ENCODE data around the gene CARMIL1. TPM values are rescaled to one million over a fixed set of nuclear protein-coding genes. Genes with fewer than 3 reads are reported as not detected.

The CARMIL1 gene
- total RNA-seq, 4 donors from 2014 or later, result 6.2 to 17.2 (median 11.5) TPM

DNA sequence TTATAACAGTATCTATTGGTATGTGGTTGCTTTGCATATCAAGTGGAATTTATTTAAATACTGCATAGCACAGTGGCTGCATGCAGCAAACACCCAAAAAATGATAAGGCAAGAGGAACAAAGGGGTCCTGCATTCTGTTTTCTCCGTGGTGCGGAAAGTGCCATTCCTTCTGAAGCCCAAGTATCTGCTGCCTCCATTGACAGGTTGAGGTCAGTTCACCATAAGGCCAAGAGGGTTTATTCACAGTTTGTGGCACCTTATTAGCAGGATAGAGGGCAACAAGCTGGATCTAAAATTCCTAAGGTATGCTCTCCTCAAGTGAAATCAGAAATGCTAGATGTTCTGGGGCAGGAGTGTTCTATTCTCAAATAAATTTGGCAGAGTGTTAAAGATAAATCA is 9.3 kb downstream of the CARMIL1 start:
- no peak overlapping the region for H3K4me3 ChIP-seq
- no peak overlapping the region for H3K27ac ChIP-seq
- H3K9me3 ChIP-seq, result no peaks in the 10 kb centered on the region
- peaks cover 1% of the 10 kb centered on the region for H3K27me3 ChIP-seq
- no peaks in the 10 kb centered on the region for H3K4me1 ChIP-seq
- no peaks in the 10 kb centered on the region for H3K36me3 ChIP-seq
- TF ChIP-seq EP300 (IDR thresholded peaks at IDR 0.05) (no peak), POLR2AphosphoS5 (IDR thresholded peaks at IDR 0.05) (no peak), POLR2A (IDR thresholded peaks at IDR 0.05) (no peak)
- TF ChIP-seq, protein P1, sequence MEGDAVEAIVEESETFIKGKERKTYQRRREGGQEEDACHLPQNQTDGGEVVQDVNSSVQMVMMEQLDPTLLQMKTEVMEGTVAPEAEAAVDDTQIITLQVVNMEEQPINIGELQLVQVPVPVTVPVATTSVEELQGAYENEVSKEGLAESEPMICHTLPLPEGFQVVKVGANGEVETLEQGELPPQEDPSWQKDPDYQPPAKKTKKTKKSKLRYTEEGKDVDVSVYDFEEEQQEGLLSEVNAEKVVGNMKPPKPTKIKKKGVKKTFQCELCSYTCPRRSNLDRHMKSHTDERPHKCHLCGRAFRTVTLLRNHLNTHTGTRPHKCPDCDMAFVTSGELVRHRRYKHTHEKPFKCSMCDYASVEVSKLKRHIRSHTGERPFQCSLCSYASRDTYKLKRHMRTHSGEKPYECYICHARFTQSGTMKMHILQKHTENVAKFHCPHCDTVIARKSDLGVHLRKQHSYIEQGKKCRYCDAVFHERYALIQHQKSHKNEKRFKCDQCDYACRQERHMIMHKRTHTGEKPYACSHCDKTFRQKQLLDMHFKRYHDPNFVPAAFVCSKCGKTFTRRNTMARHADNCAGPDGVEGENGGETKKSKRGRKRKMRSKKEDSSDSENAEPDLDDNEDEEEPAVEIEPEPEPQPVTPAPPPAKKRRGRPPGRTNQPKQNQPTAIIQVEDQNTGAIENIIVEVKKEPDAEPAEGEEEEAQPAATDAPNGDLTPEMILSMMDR (IDR thresholded peaks at IDR 0.05), result no peak
- ATAC-seq, result no peak
- 92 to 100% methylated on average over 2 of the region's 2 CpGs for WGBS, 2 donors (ENCODE audit: low coverage in 1 of 2)

DNA sequence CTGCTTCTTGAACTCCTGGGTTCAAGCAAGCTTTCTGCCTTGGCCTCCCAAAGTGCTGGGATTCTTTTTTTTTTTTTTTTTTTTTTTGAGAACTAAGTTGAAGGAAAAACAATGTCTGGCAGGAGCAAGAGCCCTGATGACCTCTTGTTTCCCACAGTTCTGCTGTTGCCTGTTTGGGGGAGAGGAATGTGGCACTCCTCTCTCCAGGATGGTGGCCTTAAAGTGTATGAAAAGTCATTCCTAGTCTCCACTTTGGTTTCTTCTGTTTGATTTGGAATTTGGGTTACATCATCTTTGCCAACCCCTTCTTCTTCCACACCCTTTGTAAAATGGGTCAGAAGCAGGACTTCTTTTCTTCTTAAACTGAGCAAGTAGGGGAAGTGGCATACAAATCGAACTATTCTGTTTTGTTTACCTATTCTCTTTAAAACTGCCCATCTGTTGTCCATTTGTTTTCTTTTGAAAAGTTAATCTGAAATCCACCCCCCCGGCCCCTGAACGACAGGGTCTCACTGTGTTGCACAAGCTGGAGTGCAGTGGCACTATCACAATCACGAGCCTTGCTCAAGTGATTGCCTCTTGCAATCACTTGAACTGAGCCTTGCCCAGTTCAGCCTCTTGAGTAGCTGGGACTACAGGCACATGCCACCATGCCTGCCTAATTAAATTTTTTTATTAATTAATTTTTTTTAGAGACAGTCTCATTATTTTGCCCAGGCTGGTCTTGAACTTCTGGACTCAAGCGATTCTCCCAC is 11.3 kb downstream of the CARMIL1 start:
- peak; percentile 34 for ATAC-seq
- Histone ChIP-seq H3K27me3 (peaks cover 8% of the 10 kb centered on the region), H3K4me1 (peaks cover 0 to 2% (median 0%) of the 10 kb centered on the region in 3 donors), H3K36me3 (no peaks in the 10 kb centered on the region), H3K4me3 (no peak overlapping the region), H3K9me3 (no peaks in the 10 kb centered on the region), H3K27ac (peak overlapping the region in 1 of 4 donors; percentile 11)
- no peak for TF ChIP-seq EP300 (IDR thresholded peaks at IDR 0.05)
- TF ChIP-seq POLR2AphosphoS5 (IDR thresholded peaks at IDR 0.05), result no peak
- 44 to 68% methylated on average over 3 to 5 of the region's 5 CpGs for WGBS, 2 donors (ENCODE audit: low coverage in 1 of 2)

DNA sequence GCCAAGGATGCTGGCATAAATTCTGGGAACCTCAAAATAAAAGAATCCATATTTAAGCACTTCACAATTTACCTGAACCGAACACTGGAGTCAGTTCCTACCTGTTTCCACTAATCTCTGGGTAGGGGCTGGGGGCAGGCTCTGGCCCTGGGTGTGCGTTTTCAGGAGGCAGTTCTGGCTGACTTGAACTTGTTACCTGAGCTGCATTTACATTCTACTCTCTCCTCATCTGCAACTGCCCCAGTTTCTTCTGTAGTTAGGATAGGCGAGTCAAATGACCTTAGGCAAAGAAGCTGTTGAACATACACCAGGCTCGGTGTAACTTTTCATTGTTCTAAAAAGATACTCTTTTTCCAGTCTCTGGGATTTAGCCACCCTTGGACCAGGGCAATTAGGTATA is 13.2 kb downstream of the CARMIL1 start:
- H3K9me3 ChIP-seq, result no peaks in the 10 kb centered on the region
- WGBS, 2 donors (ENCODE audit: low coverage in 1 of 2), result 81 to 96% methylated on average over 2 to 4 of the region's 4 CpGs
- ATAC-seq, result no peak
- H3K27ac ChIP-seq, result no peak overlapping the region
- H3K4me3 ChIP-seq, result no peak overlapping the region
- H3K36me3 ChIP-seq, result no peaks in the 10 kb centered on the region
- H3K27me3 ChIP-seq, result peaks cover 8% of the 10 kb centered on the region
- TF ChIP-seq POLR2AphosphoS5 (IDR thresholded peaks at IDR 0.05) (no peak), POLR2A (IDR thresholded peaks at IDR 0.05) (no peak), EP300 (IDR thresholded peaks at IDR 0.05) (no peak)
- TF ChIP-seq, protein P1 (IDR thresholded peaks at IDR 0.05), result no peak
- H3K4me1 ChIP-seq, result peaks cover 0 to 14% (median 0%) of the 10 kb centered on the region in 3 donors

DNA sequence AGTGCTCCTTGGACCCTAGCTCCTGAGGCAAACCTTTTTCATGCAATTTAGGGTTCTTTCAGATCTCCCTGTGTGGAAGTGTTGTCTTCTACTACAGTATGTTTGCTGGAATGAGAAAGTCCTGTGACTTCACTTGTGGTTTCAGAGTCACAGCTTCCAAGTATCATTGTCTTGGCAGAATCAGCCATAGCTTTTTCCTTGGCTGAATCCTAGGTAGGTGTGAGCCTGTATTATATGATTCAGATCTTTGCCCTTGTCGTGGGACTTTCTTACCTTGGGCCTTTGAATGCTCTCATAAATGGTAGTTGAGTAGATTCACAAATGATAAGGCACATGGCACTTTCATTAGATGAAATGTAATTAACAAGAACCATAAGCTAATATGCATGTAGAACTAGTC is 16.5 kb downstream of the CARMIL1 start:
- Histone ChIP-seq H3K9me3 (no peaks in the 10 kb centered on the region), H3K36me3 (no peaks in the 10 kb centered on the region), H3K27me3 (peaks cover 8% of the 10 kb centered on the region), H3K4me1 (peaks cover 0 to 28% (median 4%) of the 10 kb centered on the region in 3 donors), H3K4me3 (no peak overlapping the region), H3K27ac (peak overlapping the region; percentile 27 to 78 (median 69))
- WGBS, 2 donors (ENCODE audit: low coverage in 1 of 2), result 50 to 71% methylated on average over 1 of the region's 1 CpG
- no peak for ATAC-seq
- no peak for TF ChIP-seq POLR2AphosphoS5 (IDR thresholded peaks at IDR 0.05)
- TF ChIP-seq POLR2A (IDR thresholded peaks at IDR 0.05), result no peak
- TF ChIP-seq EP300 (IDR thresholded peaks at IDR 0.05), result no peak
- TF ChIP-seq, protein P1 (IDR thresholded peaks at IDR 0.05), result no peak

DNA sequence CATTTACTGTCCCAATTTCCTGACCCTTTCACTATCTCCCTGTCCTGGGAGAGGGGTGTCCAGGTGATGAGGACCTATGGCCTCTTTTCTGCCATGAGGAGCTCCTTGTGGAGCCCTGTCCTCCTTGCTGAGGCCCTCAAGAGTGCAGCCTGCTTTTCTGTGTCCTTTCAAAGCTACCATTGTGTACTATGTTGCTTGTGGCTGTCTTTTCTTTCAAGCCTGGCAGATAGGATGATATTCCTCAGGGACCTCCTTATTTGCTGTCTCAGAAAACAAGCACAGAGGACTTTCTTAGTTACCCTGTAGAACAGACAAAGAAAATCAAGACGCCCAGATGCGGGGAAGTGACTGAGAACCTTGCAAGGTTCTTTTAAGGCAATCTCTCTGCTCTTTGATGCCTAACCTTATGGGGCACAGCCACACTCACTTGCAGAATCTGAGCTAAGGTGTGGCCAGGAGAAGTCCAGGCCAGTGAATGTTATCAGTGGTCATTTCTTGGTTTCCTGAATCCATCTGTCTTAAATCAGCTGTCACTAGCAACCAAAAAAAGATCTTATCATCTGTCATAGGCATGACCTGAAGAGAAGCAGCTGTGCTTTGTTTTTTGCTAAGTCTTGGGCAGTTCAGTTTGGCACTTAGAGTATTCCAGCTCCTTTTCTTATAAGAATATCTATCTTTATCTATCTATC is 17.2 kb downstream of the CARMIL1 start:
- no peak overlapping the region for H3K4me3 ChIP-seq
- peak overlapping the region; percentile 27 to 78 (median 69) for H3K27ac ChIP-seq
- 48 to 77% methylated on average over 2 of the region's 2 CpGs for WGBS, 2 donors (ENCODE audit: low coverage in 1 of 2)
- TF ChIP-seq POLR2A (IDR thresholded peaks at IDR 0.05), result no peak
- TF ChIP-seq, protein P1 (IDR thresholded peaks at IDR 0.05), result no peak
- H3K9me3 ChIP-seq, result no peaks in the 10 kb centered on the region
- peaks cover 8% of the 10 kb centered on the region for H3K27me3 ChIP-seq
- ATAC-seq, result no peak
- no peaks in the 10 kb centered on the region for H3K36me3 ChIP-seq
- peaks cover 0 to 30% (median 5%) of the 10 kb centered on the region in 3 donors for H3K4me1 ChIP-seq
